ENCODE data around the gene PAWR. TPM values are rescaled to one million over a fixed set of nuclear protein-coding genes. Genes with fewer than 3 reads are reported as not detected.

Gene PAWR
- total RNA-seq, 1 donor from 2014 or later = 92.0 TPM

DNA sequence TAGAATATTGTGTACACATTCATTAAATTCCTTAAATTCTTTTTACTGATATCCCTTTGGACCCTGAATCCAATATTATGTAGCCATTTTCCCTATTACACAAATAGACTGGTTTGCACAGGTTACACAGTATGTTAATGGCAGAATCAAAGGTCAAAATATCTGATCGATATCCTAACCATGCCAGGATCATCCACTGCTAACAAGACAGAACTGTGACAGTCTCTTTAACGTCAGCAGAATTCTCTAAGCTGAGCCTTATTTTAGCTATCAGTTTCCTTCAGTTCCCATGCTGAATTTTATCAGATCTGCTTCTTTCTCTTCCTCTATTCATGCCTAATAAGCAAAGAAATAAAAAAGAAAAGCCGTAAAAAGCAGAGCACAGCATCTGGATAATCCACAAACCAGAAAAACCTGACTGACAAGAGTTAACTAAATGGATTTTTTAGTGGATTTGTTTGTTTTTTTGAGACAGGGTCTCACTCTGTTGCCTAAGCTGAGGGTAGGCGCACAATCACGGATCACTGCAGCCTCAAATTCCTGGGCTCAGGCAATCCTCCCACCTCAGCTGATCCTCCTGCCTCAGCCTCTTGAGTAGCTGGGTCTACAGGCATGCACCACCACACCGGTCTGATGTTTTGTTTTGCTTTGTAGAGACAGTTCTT is 130.4 kb downstream of the PAWR start:
- Histone ChIP-seq H3K36me3 (ENCODE audit: control insufficient read depth, insufficient read depth, low read length) (no peaks in the 10 kb centered on the region), H3K4me3 (ENCODE audit: low read depth, low read length) (no peak overlapping the region), H3K27me3 (ENCODE audit: control insufficient read depth, insufficient read depth, low read length) (no peaks in the 10 kb centered on the region)
- TF ChIP-seq, protein P1, sequence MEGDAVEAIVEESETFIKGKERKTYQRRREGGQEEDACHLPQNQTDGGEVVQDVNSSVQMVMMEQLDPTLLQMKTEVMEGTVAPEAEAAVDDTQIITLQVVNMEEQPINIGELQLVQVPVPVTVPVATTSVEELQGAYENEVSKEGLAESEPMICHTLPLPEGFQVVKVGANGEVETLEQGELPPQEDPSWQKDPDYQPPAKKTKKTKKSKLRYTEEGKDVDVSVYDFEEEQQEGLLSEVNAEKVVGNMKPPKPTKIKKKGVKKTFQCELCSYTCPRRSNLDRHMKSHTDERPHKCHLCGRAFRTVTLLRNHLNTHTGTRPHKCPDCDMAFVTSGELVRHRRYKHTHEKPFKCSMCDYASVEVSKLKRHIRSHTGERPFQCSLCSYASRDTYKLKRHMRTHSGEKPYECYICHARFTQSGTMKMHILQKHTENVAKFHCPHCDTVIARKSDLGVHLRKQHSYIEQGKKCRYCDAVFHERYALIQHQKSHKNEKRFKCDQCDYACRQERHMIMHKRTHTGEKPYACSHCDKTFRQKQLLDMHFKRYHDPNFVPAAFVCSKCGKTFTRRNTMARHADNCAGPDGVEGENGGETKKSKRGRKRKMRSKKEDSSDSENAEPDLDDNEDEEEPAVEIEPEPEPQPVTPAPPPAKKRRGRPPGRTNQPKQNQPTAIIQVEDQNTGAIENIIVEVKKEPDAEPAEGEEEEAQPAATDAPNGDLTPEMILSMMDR (IDR thresholded peaks at IDR 0.05; ENCODE audit: insufficient read depth, low read length, poor library complexity, severe bottlenecking) = no peak
- DNase-seq (ENCODE audit: low read depth) = no peak

- Histone ChIP-seq H3K36me3 (ENCODE audit: control insufficient read depth, insufficient read depth, low read length) (no peaks in the 10 kb centered on the region), H3K4me3 (ENCODE audit: low read depth, low read length) (no peak overlapping the region), H3K27me3 (ENCODE audit: control insufficient read depth, insufficient read depth, low read length) (no peaks in the 10 kb centered on the region)
- TF ChIP-seq, protein P1 (IDR thresholded peaks at IDR 0.05; ENCODE audit: insufficient read depth, low read length, poor library complexity, severe bottlenecking) = no peak
- no peak for DNase-seq (ENCODE audit: low read depth)
Observed at GRCh38 chr12:79559591-79559990, 131.2 kb downstream of the PAWR start.

GRCh38 chr12:79558924-79559469 is 131.8 kb downstream of the PAWR start:
- H3K4me3 ChIP-seq (ENCODE audit: low read depth, low read length) = no peak overlapping the region

GRCh38 chr12:79557690-79558315 is 133.0 kb downstream of the PAWR start:
- DNase-seq (ENCODE audit: low read depth) = no peak
- H3K27me3 ChIP-seq (ENCODE audit: control insufficient read depth, insufficient read depth, low read length) = no peaks in the 10 kb centered on the region
- H3K36me3 ChIP-seq (ENCODE audit: control insufficient read depth, insufficient read depth, low read length) = peaks cover 1% of the 10 kb centered on the region
- H3K4me3 ChIP-seq (ENCODE audit: low read depth, low read length) = no peak overlapping the region
- TF ChIP-seq, protein P1 (IDR thresholded peaks at IDR 0.05; ENCODE audit: insufficient read depth, low read length, poor library complexity, severe bottlenecking) = no peak

More at GRCh38 chr12:79558924-79559469, 131.8 kb downstream of the PAWR start:
- DNase-seq (ENCODE audit: low read depth) = no peak
- Histone ChIP-seq H3K36me3 (ENCODE audit: control insufficient read depth, insufficient read depth, low read length) (no peaks in the 10 kb centered on the region), H3K27me3 (ENCODE audit: control insufficient read depth, insufficient read depth, low read length) (no peaks in the 10 kb centered on the region)
- TF ChIP-seq, protein P1 (IDR thresholded peaks at IDR 0.05; ENCODE audit: insufficient read depth, low read length, poor library complexity, severe bottlenecking) = no peak

DNA sequence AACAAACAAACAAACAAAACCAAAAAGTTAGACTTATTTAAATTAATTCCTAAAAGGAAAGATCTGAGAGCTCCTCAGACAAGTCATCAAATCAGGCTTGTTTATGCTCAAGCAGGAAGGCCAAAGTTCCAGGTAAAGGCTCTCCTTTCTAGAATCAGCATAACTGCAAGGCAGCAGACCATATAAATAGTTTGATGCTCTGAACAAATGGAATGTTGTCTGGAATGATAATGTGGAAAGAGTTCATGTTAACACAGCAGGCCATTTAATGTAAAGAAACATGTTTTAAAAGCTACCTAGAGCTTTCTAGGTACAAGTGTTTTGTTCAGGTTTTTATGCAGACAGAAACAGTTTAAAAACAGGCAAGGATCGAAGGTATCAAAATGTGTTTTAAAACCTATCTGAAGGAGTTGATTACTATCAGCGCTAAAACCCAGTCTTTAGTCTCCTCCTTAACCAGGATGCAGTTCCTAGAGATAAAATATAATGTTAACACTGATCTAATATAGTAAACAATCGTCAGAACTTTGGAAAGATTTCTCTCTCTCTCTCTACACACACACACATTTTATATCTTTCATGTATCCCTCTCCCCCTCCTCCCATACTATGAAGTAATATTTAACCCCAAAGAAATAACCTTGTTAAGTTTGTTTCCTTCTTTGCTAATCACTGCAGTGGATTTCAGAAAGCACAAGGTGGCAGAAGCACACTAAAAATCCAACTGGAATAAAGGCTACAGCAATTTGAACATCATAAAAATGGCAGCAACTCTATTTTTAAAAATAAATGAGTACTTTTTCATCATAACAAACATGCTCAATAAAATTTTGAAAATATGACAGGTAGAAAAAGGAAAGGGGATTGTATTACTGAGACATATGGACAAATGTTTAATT is 135.5 kb downstream of the PAWR start:
- Histone ChIP-seq H3K36me3 (ENCODE audit: control insufficient read depth, insufficient read depth, low read length) (peaks cover 3% of the 10 kb centered on the region), H3K27me3 (ENCODE audit: control insufficient read depth, insufficient read depth, low read length) (no peaks in the 10 kb centered on the region), H3K4me3 (ENCODE audit: low read depth, low read length) (no peak overlapping the region)
- TF ChIP-seq, protein P1 (IDR thresholded peaks at IDR 0.05; ENCODE audit: insufficient read depth, low read length, poor library complexity, severe bottlenecking) = peak; percentile 63
- DNase-seq (ENCODE audit: low read depth) = peak; percentile 65

Measured in kidney epithelial cell (primary cell).